ENCODE data around the gene TMEM82.

Gene TMEM82

DNA sequence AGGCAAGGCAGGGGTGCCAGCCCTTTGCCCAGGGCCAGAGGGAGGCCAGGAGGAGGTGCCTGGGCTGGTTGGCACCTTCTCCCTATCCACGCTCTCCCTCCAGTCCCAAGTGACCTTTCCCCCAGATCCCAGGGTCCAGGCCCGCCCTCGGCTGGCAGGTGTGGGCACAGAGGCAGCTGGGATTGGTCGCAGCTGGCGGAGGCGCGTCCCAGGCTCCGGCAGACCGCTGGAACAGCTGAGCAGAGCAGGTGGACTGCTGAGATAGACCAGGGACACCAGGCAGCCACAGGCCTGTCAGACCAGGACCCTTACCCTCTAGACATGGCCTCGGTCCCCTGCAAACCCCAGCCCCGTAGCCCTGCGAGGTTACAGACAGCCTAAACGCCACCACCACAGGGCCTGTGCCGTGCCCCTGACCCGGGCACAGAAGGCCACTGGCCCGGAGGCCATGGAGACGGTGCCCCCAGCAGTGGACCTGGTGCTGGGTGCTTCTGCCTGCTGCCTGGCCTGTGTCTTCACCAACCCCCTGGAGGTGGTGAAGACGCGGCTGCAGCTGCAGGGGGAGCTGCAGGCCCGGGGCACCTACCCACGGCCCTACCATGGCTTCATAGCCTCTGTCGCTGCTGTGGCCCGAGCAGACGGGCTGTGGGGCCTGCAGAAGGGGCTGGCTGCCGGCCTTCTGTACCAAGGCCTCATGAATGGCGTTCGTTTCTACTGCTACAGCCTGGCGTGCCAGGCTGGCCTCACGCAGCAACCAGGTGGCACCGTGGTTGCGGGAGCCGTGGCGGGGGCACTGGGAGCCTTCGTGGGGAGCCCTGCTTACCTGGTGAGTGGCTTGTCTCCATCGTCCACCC, 6.0 kb upstream of the TMEM82 start, which contains the start of gene SLC25A34:
Gene SLC25A34 (plus strand): TSS at position 221 of the 854 bp plus-strand sequence. CDS start 228 bp downstream, at position 449.
- no peak for DNase-seq (ENCODE audit: low read depth in 3 of 3)

- DNase-seq (ENCODE audit: low read depth in 3 of 3): no peak
Measured at GRCh38 chr1:15736892-15737261, 5.4 kb upstream of the TMEM82 start.

DNA sequence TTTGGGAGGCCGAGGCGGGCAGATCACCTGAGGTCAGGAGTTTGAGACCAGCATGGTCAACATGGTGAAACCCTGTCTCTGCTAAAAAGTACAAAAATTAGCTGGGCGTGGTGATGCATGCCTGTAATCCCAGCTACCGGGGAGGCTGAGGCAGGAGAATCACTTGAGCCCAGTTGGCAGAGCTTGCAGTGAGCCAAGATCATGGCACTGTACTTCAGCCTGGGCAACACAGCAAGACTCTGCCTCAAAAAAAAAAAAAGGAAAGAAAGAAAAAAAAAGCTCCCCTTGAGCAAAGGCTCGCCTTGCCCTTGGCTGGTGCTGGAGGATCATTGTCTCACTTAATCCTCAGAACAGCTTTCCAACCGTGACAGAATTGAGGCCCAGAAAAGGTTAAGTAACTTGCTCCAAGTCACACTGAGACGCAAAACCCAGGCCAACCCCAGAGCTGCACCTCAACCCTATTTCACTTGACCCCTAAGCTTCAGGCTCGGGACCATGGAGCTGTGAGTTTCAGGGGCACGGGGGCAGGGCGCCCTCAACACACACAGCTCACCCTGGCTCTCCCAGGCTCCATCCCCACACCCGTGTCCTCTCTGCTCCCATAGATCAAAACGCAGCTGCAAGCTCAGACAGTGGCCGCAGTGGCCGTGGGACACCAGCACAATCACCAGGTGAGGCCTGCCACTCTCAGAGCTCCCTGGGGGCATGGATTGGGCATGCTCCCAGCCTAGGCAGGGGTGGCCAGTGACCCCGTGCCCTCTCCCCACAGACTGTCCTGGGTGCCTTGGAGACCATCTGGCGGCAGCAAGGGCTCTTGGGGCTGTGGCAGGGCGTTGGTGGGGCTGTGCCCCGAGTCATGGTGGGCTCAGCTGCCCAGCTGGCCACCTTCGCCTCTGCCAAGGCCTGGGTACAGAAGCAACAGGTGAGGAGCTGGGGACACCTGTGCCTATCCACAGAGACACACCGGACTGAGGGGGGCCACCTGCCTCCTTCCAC, 4.7 kb upstream of the TMEM82 start:
- DNase-seq (ENCODE audit: low read depth in 3 of 3): no peak

DNA sequence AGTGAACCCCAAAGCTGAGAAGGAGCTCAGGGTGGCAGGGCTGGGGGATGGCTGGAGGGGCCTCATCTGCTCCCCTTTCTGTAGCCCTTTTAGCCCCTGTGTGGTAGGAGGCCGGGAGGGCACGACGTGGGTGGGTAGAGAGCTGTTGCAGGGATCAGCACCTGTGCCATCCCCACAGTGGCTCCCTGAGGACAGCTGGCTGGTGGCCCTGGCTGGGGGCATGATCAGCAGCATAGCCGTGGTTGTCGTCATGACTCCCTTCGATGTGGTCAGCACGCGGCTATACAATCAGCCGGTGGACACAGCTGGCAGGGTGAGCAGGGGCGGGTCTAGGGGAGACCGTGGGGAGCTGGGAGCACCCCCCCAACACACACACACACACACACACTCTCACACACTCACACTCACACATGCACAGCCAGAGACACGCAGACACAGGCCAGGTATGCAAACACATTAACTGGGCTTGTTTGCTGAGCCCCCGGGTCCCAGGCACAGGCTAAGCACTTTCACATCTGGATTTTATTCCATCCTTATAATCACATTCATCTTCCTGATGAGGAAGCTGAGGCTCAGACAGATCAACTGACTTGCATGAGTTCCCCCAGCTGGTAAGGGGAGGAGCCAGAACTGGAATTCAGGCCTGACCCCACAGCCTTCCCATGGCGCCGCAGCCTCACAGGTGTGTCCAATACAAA, 3.7 kb upstream of the TMEM82 start:
- DNase-seq (ENCODE audit: low read depth in 3 of 3): no peak

DNA sequence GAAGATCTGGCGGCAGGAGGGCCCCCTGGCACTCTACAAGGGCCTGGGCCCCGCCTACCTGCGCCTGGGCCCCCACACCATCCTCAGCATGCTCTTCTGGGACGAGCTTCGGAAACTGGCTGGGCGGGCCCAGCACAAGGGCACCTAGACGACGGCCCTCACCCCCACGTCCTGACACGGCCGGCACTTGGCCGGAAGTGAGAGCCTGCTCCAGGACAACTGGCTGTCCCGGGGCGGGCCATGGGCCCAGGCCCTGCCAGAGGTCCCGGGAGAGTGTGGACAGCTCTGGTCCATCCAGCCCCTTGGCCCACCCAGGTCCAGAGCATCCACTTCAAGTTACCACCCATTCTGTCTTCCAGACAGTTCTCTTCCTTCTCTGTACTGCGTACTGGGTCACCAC, 3.0 kb upstream of the TMEM82 start:
- no peak for DNase-seq (ENCODE audit: low read depth in 3 of 3)

DNA sequence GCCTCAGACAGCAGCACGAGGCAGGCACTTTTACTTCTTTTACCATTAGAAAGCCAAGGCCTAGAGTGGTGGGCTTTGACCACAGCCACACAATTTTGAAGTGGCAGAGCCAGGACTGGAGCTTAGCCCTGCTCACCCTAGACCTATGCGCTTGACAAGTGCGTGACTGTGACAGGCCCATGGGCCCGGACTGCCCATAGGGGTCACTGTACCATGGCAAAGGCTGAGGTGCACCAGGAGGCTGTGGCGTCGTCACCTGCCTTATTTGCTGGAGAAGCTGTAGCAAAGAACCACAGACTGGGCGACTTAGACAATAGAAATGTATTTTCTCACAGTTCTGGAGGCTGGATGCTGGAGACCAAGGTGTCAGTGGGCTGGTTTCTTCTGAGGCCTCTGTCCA, 2.6 kb upstream of the TMEM82 start:
- no peak for DNase-seq (ENCODE audit: low read depth in 3 of 3)

- peak; percentile 29 to 71 (median 31) for DNase-seq (ENCODE audit: low read depth in 3 of 3)
Measured at GRCh38 chr1:15740924-15741850, 1.1 kb upstream of the TMEM82 start.

DNA sequence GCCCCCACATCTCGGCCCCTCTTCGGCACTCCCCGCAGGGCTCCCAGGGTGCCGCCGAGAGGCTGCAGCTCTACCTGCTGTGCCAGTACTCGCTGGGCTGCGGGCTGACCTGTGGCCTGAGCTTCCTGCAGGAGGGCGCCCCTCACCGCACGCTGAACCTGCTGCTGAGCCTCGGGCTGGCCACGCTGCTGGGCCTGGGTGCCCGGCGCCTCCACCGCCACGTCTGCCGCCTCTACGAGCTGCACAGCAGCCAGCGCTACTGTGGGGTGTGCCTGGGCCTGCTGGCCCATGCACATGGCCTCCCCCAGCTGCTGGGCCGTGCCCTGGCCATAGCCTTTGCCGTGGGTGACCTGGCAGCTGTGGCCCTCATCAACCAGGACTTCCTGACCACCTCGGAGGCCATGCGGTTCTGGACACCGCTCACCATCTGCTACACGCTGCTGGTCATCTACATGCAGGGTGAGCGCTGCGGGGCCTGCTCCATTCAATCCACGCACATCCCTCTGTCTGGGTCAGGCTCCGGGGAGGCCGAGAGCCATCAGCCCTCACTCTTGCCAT, 1.9 kb downstream of the TMEM82 start:
- DNase-seq (ENCODE audit: low read depth in 3 of 3): no peak

DNA sequence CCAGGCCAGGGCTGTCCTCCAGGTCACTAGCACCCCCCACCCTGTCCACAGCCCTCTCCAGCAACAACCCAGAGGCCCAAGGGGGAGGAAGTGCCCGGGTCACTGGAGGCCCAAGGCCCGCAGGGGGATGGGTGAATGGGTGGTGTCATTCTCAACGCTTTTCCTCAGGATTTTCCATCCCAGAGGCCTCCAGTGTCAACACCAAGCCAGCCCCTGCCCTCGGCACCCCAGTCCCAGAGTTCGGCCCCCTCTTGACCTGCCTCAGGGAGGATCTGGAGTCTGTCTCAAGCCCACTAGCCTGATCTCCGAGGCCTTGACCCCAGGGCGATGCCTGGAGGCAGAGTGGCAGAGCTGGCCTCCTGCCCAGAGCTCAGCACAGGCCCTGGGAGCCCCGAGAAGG, 5.1 kb downstream of the TMEM82 start:
- no peak for DNase-seq (ENCODE audit: low read depth in 3 of 3)

DNA sequence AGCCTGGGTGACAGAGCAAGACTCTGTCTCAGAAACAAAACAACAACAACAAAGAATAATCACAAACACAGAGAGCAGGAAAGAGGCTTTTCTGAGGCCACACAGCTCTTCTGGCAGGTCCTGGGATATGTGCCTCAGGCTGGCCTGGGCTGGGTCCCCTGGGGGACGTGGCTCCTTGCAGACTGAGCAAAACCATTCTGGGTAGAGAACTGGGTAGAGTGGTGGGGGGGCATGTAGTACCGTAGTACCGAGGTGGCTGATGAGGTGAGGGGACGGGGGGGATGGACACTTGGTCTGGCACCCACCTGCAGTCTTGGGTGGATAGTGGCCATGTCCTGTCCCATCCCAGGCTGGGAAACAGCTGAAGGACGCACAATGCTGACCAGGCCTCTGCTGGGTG, 6.0 kb downstream of the TMEM82 start:
- no peak for DNase-seq (ENCODE audit: low read depth in 3 of 3)

GRCh38 chr1:15748690-15749398, 6.5 kb downstream of the TMEM82 start:
- no peak for DNase-seq (ENCODE audit: low read depth in 3 of 3)

DNA sequence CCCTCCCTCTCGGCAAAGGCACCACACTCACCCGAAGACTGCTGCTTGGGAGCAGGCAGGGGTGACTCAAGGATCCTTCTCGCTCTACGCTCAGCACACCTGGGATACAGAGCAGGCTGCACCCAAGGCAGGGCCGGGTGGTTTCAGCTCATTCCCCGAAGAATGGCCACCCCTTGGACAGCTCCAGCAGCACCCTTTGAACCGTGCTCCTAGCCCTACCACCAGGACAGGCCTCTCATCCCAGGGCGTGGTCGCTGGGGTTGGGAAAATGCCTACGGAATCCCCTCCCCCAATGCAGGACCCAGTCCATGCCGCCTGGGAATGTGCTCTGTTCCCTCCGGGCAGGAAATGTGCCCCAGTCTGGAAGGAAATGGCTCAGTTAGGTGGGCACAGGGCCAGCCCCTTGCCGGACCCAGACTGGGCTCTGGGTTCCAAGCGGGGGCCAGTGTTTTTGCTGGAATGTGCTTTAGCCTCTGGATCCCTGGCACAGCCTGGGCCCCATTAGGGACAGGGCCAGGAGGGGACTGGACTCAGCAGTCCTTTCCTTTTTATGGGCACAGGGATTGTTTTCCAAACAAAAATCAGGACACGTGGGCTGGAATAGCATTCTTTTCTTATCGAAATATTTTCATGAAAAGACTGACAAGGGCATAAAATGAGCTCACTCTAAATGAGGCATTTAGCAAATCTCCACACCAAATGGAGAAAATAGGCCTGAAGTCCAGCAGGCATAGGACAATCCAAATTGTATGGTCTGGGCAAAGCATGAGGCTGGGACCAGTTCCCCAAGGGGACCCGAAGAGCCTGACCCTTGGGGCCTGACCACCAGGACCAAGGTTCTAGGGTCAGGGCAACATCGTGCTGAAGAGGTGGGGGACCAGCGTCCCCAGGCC, 7.3 kb downstream of the TMEM82 start:
- no peak for DNase-seq (ENCODE audit: low read depth in 3 of 3)

- DNase-seq (ENCODE audit: low read depth in 3 of 3): no peak
Measured at GRCh38 chr1:15750924-15751323, 8.6 kb downstream of the TMEM82 start.

DNA sequence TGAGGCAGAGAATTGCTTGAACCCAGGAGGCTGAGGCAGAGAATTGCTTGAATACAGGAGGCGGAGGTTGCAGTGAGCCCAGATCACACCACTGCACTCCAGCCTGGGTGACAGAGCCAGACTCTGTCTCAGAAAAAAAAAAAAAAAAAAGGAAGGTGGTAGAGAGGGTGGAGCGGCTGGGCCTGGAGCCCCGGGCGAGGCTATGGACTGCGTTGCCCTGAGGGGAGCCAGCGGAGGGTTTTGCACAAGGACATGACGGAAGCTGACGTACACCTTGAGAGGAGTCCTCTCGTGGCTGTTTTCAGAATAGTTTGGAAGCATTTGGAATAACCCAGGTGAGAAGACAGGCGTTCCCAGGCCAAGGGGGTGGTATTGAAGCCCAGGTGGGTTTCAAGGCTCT, 9.4 kb downstream of the TMEM82 start:
- no peak for DNase-seq (ENCODE audit: low read depth in 3 of 3)

GRCh38 chr1:15753776-15754175, 11.5 kb downstream of the TMEM82 start:
- no peak for DNase-seq (ENCODE audit: low read depth in 3 of 3)

GRCh38 chr1:15755021-15755645, 12.8 kb downstream of the TMEM82 start:
- no peak for DNase-seq (ENCODE audit: low read depth in 3 of 3)

DNA sequence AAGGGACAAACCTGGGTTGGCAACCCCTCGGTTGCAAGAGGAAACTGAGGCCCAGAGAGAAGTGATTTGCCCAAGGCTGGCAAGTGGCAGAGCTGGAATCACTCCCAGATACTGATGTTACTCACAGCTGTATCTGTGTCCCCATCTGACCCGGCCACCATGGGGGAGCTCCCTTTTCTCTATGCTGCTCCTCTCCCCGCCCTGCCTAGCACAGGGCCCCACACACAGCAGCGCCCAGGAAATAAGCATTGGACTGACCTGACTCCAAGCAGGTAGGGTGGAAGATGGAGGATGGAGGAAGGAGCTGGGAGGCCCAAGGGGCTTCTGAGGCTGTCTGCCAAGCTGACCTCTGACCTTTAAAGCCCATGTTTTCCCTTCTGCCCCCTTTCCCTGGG, 13.3 kb downstream of the TMEM82 start:
- no peak for DNase-seq (ENCODE audit: low read depth in 3 of 3)
